ENCODE measurements around the gene RXRA. TPM values are rescaled to one million over a fixed set of nuclear protein-coding genes. Genes with fewer than 3 reads are reported as not detected.

Gene RXRA
- total RNA-seq, 1 donor from 2014 or later = 85.7 TPM

- TF ChIP-seq CTCF (IDR thresholded peaks at IDR 0.05) = no peak
- peak overlapping the region; percentile 40 for H3K4me3 ChIP-seq
- peak overlapping the region; percentile 88 for H3K27ac ChIP-seq
- no peak for DNase-seq
- no peaks in the 10 kb centered on the region for H3K9me3 ChIP-seq
- no peaks in the 10 kb centered on the region for H3K36me3 ChIP-seq
- peaks cover 87% of the 10 kb centered on the region for H3K4me1 ChIP-seq
- intact Hi-C loops (cut with DNase I) = no loop called here
- ATAC-seq = no peak
- H3K27me3 ChIP-seq (ENCODE audit: low read depth) = no peaks in the 10 kb centered on the region
Observed at GRCh38 chr9:134373269-134373668, 47.0 kb downstream of the RXRA start.

GRCh38 chr9:134373953-134374300 lies 47.7 kb downstream of the RXRA start:
- Histone ChIP-seq H3K9me3 (no peaks in the 10 kb centered on the region), H3K27ac (peak overlapping the region; percentile 88), H3K36me3 (no peaks in the 10 kb centered on the region), H3K27me3 (ENCODE audit: low read depth) (no peaks in the 10 kb centered on the region), H3K4me1 (peaks cover 91% of the 10 kb centered on the region), H3K4me3 (peak overlapping the region; percentile 40)
- intact Hi-C loops (cut with DNase I) = no loop called here
- ATAC-seq = no peak
- TF ChIP-seq CTCF (IDR thresholded peaks at IDR 0.05) = no peak
- DNase-seq = no peak

- H3K9me3 ChIP-seq = no peaks in the 10 kb centered on the region
- peak; percentile 81 for DNase-seq
- H3K27ac ChIP-seq = peak overlapping the region; percentile 88
- ATAC-seq = peak; percentile 2 to 6
- peak overlapping the region; percentile 40 for H3K4me3 ChIP-seq
- intact Hi-C loops (cut with DNase I) = no loop called here
- no peak for TF ChIP-seq CTCF (IDR thresholded peaks at IDR 0.05)
- H3K36me3 ChIP-seq = no peaks in the 10 kb centered on the region
- H3K4me1 ChIP-seq = peaks cover 96% of the 10 kb centered on the region
- H3K27me3 ChIP-seq (ENCODE audit: low read depth) = no peaks in the 10 kb centered on the region
Observed at GRCh38 chr9:134374301-134375010, 48.2 kb downstream of the RXRA start.

- intact Hi-C loops (cut with DNase I) = no loop called here
- peak; percentile 19 to 59 for ATAC-seq
- H3K27ac ChIP-seq = peak overlapping the region; percentile 88
- H3K9me3 ChIP-seq = no peaks in the 10 kb centered on the region
- H3K36me3 ChIP-seq = no peaks in the 10 kb centered on the region
- peaks cover 96% of the 10 kb centered on the region for H3K4me1 ChIP-seq
- H3K4me3 ChIP-seq = peak overlapping the region; percentile 40
- no peaks in the 10 kb centered on the region for H3K27me3 ChIP-seq (ENCODE audit: low read depth)
- DNase-seq = peak; percentile 75
- no peak for TF ChIP-seq CTCF (IDR thresholded peaks at IDR 0.05)
Observed at GRCh38 chr9:134375011-134375390, 48.7 kb downstream of the RXRA start.

GRCh38 chr9:134375430-134376385 lies 49.5 kb downstream of the RXRA start:
- Histone ChIP-seq H3K4me3 (peak overlapping the region; percentile 40), H3K4me1 (peaks cover 98% of the 10 kb centered on the region), H3K36me3 (no peaks in the 10 kb centered on the region), H3K27ac (peak overlapping the region; percentile 88), H3K9me3 (no peaks in the 10 kb centered on the region), H3K27me3 (ENCODE audit: low read depth) (no peaks in the 10 kb centered on the region)
- intact Hi-C loops (cut with DNase I) = no loop called here
- peak; percentile 12 for TF ChIP-seq CTCF (IDR thresholded peaks at IDR 0.05)
- no peak for DNase-seq
- ATAC-seq = peak in 1 of 2 donors; percentile 3

Measured in lower lobe of right lung (tissue), 2 donors.